Suprapubic skin (tissue), 4 donors: Measurements from ENCODE around the gene OR8D1. TPM values are rescaled to one million over a fixed set of nuclear protein-coding genes. Genes with fewer than 3 reads are reported as not detected.

Experiments used
- DNase-seq, 2 donors: peaks; one replicate each; pipeline ENCODE4 v3.0.0-alpha.2; 2019; ENCODE audit warnings: low spot score in 2 of 2
- H3K27ac ChIP-seq: fragments of 200-600 bp; sonication (generic); one replicate; pipeline ENCODE4 v1.5.1; 2019
- H3K27me3 ChIP-seq: fragments of 200-600 bp; sonication (generic); one replicate; pipeline ENCODE4 v1.5.1; 2019
- H3K36me3 ChIP-seq: fragments of 200-600 bp; sonication (generic); one replicate; pipeline ENCODE4 v1.5.1; 2019
- H3K4me1 ChIP-seq: fragments of 200-600 bp; sonication (generic); one replicate; pipeline ENCODE4 v1.5.1; 2019
- H3K4me3 ChIP-seq: fragments of 200-600 bp; sonication (generic); one replicate; pipeline ENCODE4 v1.5.1; 2019; ENCODE audit warnings: mild to moderate bottlenecking
- H3K9me3 ChIP-seq: fragments of 200-600 bp; sonication (generic); one replicate; pipeline ENCODE4 v1.5.1; 2019
- EP300 ChIP-seq: sonication (generic); formaldehyde crosslinking; IDR thresholded peaks from one replicate; pipeline ENCODE4 v1.6.1; 2017; ENCODE audit warnings: antibody characterized with exemption
- POLR2A ChIP-seq, 2 donors: fragments of 450-650 bp; IDR thresholded peaks; one replicate each; pipeline ENCODE4 v1.6.1; 2017; ENCODE audit warnings: antibody characterized with exemption in 2 of 2, mild to moderate bottlenecking in 2 of 2, moderate library complexity in 2 of 2
- POLR2AphosphoS5 ChIP-seq, 3 donors: sonication (generic); formaldehyde crosslinking; IDR thresholded peaks; one replicate each; pipeline ENCODE4 v1.6.1; 2017; ENCODE audit warnings: antibody characterized with exemption in 3 of 3
- WGBS: methylation state at CpG from one replicate; pipeline ENCODE4 v1.1.5; 2018; 5-methylcytosine and 5-hydroxymethylcytosine counted together
- total RNA-seq, 4 donors: library from RNA; depleted of rRNA; stranded (reverse); fragments of >200 nt; gene quantifications; one replicate each; pipeline ENCODE4 v1.1.0, GENCODE V29; 2016
- TF ChIP-seq, protein P1 (sequence below), 2 donors: fragments of 200-600 bp in 1 of 2; fragments of 450-650 bp in 1 of 2; sonication (generic) in 1 of 2; IDR thresholded peaks; one replicate each; pipeline ENCODE4 v1.5.1; 2016 to 2019; ENCODE audit warnings: antibody characterized with exemption in 2 of 2, mild to moderate bottlenecking in 1 of 2, moderate library complexity in 1 of 2

OR8D1 gene
- total RNA-seq, 4 donors from 2014 or later, result not detected

DNA sequence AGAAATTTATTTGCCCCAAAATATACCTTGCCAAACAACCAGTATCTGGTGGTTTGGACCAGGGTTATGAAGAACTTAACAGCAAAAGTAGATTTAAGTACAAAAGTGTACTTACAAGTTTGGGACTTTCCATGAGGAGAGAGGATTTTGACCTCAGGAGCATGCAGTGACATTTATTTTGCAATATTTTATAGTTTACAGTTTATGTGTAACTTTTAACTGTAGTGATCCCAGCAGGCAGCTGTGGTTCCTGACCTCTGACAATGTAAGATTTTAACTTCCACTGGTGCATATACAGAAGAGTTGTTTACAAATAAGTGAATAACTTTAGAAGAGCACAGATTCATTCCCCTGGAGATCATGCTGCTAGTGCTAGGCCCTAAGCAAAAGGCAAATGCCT, 6.7 kb downstream of the OR8D1 start:
- DNase-seq, result no peak
- Histone ChIP-seq H3K4me1 (no peaks in the 10 kb centered on the region), H3K27me3 (no peaks in the 10 kb centered on the region), H3K27ac (no peak overlapping the region), H3K36me3 (no peaks in the 10 kb centered on the region), H3K4me3 (no peak overlapping the region), H3K9me3 (no peaks in the 10 kb centered on the region)
- TF ChIP-seq POLR2A (IDR thresholded peaks at IDR 0.05) (no peak), EP300 (no peak), POLR2AphosphoS5 (IDR thresholded peaks at IDR 0.05) (no peak)
- TF ChIP-seq, protein P1, sequence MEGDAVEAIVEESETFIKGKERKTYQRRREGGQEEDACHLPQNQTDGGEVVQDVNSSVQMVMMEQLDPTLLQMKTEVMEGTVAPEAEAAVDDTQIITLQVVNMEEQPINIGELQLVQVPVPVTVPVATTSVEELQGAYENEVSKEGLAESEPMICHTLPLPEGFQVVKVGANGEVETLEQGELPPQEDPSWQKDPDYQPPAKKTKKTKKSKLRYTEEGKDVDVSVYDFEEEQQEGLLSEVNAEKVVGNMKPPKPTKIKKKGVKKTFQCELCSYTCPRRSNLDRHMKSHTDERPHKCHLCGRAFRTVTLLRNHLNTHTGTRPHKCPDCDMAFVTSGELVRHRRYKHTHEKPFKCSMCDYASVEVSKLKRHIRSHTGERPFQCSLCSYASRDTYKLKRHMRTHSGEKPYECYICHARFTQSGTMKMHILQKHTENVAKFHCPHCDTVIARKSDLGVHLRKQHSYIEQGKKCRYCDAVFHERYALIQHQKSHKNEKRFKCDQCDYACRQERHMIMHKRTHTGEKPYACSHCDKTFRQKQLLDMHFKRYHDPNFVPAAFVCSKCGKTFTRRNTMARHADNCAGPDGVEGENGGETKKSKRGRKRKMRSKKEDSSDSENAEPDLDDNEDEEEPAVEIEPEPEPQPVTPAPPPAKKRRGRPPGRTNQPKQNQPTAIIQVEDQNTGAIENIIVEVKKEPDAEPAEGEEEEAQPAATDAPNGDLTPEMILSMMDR (IDR thresholded peaks at IDR 0.05), result no peak

DNA sequence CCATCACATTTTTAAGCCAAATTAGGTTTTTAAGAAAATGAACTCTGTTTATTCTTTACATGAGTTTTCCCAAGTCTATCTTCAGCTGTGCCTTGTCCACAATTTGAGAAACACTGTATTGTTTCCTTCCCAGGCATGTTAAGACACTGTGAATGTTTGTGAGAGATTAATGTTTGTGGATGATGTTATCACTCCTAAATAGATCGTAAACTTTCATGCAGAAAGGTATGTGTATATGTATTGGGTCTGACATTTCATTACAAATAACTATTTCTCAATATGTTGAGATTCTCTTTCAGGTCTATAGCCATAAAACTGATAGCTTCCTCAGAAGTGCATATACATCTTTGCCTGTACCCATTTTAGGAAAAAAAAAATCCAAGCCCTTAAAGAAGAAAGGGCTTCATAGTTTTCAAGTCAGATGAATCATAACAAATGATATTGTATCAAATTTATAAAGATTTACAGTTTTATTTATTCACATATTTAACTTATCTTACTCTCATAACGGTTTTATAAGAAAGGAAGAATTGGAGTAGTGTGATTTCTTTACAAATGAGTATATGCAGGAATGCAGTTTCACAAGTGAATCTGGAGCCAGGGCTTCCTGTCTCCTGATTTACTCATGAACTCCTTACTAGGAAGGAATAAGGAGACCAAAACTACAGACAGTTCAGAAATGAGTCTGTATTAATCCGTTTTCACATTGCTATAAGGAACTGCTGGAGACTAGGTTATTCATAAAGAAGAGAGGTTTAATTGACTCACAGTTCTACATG, 11.2 kb downstream of the OR8D1 start:
- no peak overlapping the region for H3K4me3 ChIP-seq
- no peak for TF ChIP-seq EP300
- TF ChIP-seq, protein P1 (IDR thresholded peaks at IDR 0.05), result no peak
- no peak for TF ChIP-seq POLR2AphosphoS5 (IDR thresholded peaks at IDR 0.05)
- no peak for TF ChIP-seq POLR2A (IDR thresholded peaks at IDR 0.05)

DNA sequence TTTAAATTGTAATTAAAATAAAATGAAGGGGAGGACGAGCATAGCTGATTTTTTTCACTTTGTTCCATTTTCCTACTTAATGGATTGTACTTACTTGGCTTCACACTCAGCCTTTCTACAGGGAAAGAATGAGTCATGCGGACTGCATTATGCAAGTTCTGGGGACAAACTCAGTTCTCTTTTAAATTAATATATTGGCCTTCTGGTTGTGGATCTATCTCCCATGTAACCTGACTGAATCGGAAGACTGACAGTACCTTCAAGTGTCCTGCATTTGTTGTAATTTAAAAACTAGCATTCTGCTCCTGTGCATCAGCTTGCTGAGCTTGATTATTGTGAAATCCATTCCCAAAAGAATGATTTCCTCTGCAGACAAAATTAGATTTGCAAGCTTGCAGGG, 12.2 kb downstream of the OR8D1 start:
- no peaks in the 10 kb centered on the region for H3K4me1 ChIP-seq
- TF ChIP-seq, protein P1 (IDR thresholded peaks at IDR 0.05), result no peak
- no peaks in the 10 kb centered on the region for H3K9me3 ChIP-seq
- no peak for DNase-seq
- H3K27me3 ChIP-seq, result no peaks in the 10 kb centered on the region
- 37% methylated on average over 3 of the region's 3 CpGs for WGBS
- no peak overlapping the region for H3K27ac ChIP-seq
- H3K4me3 ChIP-seq, result no peak overlapping the region
- no peaks in the 10 kb centered on the region for H3K36me3 ChIP-seq

More for the DNA sequence above, 11.2 kb downstream of the OR8D1 start:
- no peaks in the 10 kb centered on the region for H3K4me1 ChIP-seq
- DNase-seq, result no peak
- no peaks in the 10 kb centered on the region for H3K27me3 ChIP-seq
- H3K9me3 ChIP-seq, result no peaks in the 10 kb centered on the region
- no peak overlapping the region for H3K27ac ChIP-seq
- 46% methylated on average over 3 of the region's 3 CpGs for WGBS
- no peaks in the 10 kb centered on the region for H3K36me3 ChIP-seq

DNA sequence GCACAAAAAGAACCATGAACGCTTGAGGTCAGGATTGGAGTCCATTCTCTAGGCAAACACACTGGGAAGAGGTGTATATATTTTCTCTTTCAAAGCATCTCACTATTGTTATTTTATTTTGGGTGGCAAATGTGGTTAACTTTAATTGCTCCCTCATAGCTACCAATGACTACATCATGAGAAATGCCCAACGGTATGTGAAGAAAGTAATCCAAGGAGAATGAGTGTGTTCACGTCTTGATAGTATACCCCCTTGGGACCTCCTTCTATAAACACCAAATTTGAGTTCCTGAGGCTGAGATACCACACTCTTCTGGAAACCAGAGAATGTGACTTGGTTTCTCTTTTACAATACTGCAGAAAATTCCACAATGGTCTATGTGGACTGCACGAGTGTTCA, 15.8 kb downstream of the OR8D1 start:
- Histone ChIP-seq H3K9me3 (no peaks in the 10 kb centered on the region), H3K27ac (no peak overlapping the region), H3K4me3 (no peak overlapping the region), H3K4me1 (no peaks in the 10 kb centered on the region), H3K27me3 (no peaks in the 10 kb centered on the region), H3K36me3 (no peaks in the 10 kb centered on the region)
- TF ChIP-seq, protein P1 (IDR thresholded peaks at IDR 0.05), result no peak
- no peak for TF ChIP-seq POLR2AphosphoS5 (IDR thresholded peaks at IDR 0.05)
- DNase-seq, result no peak
- 83% methylated on average over 4 of the region's 4 CpGs for WGBS

DNA sequence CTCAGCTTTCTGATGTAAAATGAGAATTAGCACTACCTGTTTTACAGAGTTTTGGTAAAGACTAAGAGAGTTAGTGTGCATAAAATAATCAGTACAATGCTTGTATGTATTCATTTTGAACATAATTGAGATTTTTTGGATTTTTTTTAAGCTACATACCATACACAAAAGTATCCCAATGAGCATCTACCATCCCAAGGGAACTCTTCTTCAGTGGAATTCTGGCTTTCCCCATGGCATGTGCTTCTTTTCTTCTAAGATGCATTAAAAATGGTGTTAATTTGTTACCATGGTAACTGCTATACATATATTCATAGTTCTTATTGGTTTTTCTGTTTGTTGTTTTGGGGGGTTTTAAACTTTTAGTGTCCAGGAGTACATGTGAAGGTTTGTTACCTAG, 17.7 kb downstream of the OR8D1 start:
- Histone ChIP-seq H3K9me3 (no peaks in the 10 kb centered on the region), H3K4me1 (no peaks in the 10 kb centered on the region), H3K27ac (no peak overlapping the region), H3K36me3 (no peaks in the 10 kb centered on the region), H3K4me3 (no peak overlapping the region), H3K27me3 (no peaks in the 10 kb centered on the region)
- no peak for DNase-seq
- TF ChIP-seq POLR2A (IDR thresholded peaks at IDR 0.05) (no peak), EP300 (no peak), POLR2AphosphoS5 (IDR thresholded peaks at IDR 0.05) (no peak)
- TF ChIP-seq, protein P1 (IDR thresholded peaks at IDR 0.05), result no peak
